ENCODE results near the gene TCN2. TPM values are rescaled to one million over a fixed set of nuclear protein-coding genes. Genes with fewer than 3 reads are reported as not detected.

Gene TCN2
- total and polyA plus RNA-seq, 9 of the 15 experiments (the other 6 are each of a cell fraction or from before 2014, with no cell fraction given) = 0.88 to 5.4 (median 1.7) TPM

- TF ChIP-seq CTCFL (IDR thresholded peaks at IDR 0.05; ENCODE audit: borderline replicate concordance, insufficient read depth, low read depth, low read length, poor library complexity, severe bottlenecking) (no peak), HDAC6 (IDR thresholded peaks at IDR 0.05; ENCODE audit: low read depth, low read length) (no peak), RFX7 (CRISPR knock-in tag; IDR thresholded peaks at IDR 0.05) (no peak), ZNF644 (tag; IDR thresholded peaks at IDR 0.05; ENCODE audit: low read depth) (0 out of 2 replicates have a peak, but pooled peaks have one; percentile 60), ARNT (IDR thresholded peaks at IDR 0.05) (no peak; a peak in 1 of 4 replicates), HDAC8 (tag; IDR thresholded peaks at IDR 0.05) (no peak), EGR1 (conservative IDR thresholded peaks at IDR 0.05) (peak; percentile 54), CREM (IDR thresholded peaks at IDR 0.05; ENCODE audit: low read depth) (peak; percentile 97), ZFP36 (IDR thresholded peaks at IDR 0.05; ENCODE audit: low read depth, low read length, partially characterized antibody) (no peak), ZNF518B (CRISPR knock-in tag; IDR thresholded peaks at IDR 0.05) (no peak), CBX5 (IDR thresholded peaks at IDR 0.05; ENCODE audit: borderline replicate concordance, low read depth) (no peak), ZNF589 (CRISPR knock-in tag; IDR thresholded peaks at IDR 0.05; ENCODE audit: low read depth) (0 out of 2 replicates have a peak, but pooled peaks have one; percentile 53), TCF15 (CRISPR knock-in tag; IDR thresholded peaks at IDR 0.05) (no peak), ZNF445 (CRISPR knock-in tag; IDR thresholded peaks at IDR 0.05; ENCODE audit: low read depth) (no peak), RBM17 (IDR thresholded peaks at IDR 0.05; ENCODE audit: borderline replicate concordance, low read depth, low read length) (no peak), NFYB (IDR thresholded peaks at IDR 0.05; ENCODE audit: extremely low read depth, insufficient read length) (no peak), NR1H2 (CRISPR knock-in tag; IDR thresholded peaks at IDR 0.05) (no peak), ZNF785 (CRISPR knock-in tag; IDR thresholded peaks at IDR 0.05) (no peak), ELF1 (tag; IDR thresholded peaks at IDR 0.05) (peak; percentile 99), ZNF232 (CRISPR knock-in tag; IDR thresholded peaks at IDR 0.05) (no peak), CBX3 (IDR thresholded peaks at IDR 0.05; ENCODE audit: borderline replicate concordance in 1 of 2, low read length in 2 of 2) (no peak)
Measured at GRCh38 chr22:30591588-30592359, 15.2 kb upstream of the TCN2 start, which contains the start of gene PES1 (continued).

Data from K562 (cell line).